Measurements from ENCODE around the gene LIFR.

DNA sequence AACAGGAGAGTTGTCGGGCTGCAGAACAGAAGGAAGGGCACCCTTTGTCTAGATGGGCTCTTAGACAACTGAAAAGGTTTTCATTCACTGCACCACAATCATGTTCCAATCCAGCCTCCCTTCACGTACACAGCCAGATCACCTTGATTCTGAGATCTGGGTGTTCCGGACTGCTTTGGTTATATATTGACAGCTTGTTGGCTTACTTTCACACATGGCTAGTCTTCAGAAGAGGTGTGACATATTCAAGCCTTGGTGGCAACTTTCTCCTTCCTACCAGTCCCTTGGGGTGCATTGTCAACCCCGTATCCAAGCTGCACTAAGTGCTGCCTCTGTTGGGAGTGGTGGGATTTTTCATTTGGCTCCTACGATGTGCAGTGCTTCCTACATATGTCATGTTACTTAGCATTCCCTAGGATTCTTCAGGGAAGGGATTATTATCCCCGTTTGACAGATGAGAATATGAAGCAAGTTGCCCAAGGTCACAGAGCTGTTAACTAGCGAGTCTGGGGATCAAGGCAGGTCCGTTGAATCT is 100.6 kb downstream of the LIFR start:
- TF ChIP-seq, protein P1, sequence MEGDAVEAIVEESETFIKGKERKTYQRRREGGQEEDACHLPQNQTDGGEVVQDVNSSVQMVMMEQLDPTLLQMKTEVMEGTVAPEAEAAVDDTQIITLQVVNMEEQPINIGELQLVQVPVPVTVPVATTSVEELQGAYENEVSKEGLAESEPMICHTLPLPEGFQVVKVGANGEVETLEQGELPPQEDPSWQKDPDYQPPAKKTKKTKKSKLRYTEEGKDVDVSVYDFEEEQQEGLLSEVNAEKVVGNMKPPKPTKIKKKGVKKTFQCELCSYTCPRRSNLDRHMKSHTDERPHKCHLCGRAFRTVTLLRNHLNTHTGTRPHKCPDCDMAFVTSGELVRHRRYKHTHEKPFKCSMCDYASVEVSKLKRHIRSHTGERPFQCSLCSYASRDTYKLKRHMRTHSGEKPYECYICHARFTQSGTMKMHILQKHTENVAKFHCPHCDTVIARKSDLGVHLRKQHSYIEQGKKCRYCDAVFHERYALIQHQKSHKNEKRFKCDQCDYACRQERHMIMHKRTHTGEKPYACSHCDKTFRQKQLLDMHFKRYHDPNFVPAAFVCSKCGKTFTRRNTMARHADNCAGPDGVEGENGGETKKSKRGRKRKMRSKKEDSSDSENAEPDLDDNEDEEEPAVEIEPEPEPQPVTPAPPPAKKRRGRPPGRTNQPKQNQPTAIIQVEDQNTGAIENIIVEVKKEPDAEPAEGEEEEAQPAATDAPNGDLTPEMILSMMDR (IDR thresholded peaks at IDR 0.05): no peak
- TF ChIP-seq POLR2A (IDR thresholded peaks at IDR 0.05): no peak

Data from sigmoid colon (tissue), 3 donors.